Gastrocnemius medialis (tissue), 4 donors: ENCODE results near the gene OAF.

ENCODE experiments used
- POLR2A ChIP-seq, 2 donors: fragments of 450-650 bp; IDR thresholded peaks; one replicate each; pipeline ENCODE4 v1.6.1; 2017; ENCODE audit warnings: antibody characterized with exemption in 2 of 2, mild to moderate bottlenecking in 2 of 2, moderate library complexity in 2 of 2
- TF ChIP-seq, protein P1 (sequence below), 5 experiments: fragments of 450-650 bp in 3 of 5; fragments of 200-600 bp in 2 of 5; sonication (generic) in 2 of 5; IDR thresholded peaks in 4 of 5; conservative IDR thresholded peaks in 1 of 5; 1 replicate in 4 of 5; 2 replicates in 1 of 5; pipeline ENCODE4 v1.5.1; 2016 to 2019; ENCODE audit warnings: antibody characterized with exemption in 5 of 5, mild to moderate bottlenecking in 3 of 5, moderate library complexity in 3 of 5

DNA sequence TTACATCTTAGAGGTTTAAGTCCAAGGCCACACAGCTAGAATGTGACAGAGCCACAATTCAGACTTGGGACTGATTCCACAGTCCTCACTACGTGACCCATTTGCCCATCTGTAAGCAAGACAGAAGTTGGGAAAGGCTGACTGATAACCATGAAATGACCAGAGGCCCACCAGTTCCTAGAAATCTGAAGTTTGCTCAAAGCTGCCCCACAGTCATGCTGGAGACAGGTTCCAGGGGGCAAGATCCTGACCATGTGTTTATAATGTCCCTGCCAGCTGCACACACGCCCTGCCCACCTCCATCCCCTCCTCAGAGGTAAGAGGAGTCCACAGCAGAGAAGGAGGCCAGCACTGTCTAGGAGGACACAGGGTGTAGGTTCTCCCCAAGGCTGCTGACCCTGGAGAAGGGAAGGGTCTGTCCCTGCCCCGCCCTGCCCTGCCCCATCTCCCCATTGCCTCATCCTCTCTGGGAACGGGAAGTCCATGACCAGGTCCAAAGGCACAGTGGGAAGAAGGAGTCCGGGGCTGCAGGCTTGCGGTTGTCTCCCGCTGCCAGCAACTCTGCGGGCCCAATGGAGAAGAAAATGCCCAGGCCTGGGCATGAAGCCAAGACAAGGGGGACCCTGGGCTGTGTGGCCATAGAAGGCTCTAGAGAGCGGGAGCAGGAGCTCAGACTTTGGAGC is 11.9 kb upstream of the OAF start:
- TF ChIP-seq, protein P1, sequence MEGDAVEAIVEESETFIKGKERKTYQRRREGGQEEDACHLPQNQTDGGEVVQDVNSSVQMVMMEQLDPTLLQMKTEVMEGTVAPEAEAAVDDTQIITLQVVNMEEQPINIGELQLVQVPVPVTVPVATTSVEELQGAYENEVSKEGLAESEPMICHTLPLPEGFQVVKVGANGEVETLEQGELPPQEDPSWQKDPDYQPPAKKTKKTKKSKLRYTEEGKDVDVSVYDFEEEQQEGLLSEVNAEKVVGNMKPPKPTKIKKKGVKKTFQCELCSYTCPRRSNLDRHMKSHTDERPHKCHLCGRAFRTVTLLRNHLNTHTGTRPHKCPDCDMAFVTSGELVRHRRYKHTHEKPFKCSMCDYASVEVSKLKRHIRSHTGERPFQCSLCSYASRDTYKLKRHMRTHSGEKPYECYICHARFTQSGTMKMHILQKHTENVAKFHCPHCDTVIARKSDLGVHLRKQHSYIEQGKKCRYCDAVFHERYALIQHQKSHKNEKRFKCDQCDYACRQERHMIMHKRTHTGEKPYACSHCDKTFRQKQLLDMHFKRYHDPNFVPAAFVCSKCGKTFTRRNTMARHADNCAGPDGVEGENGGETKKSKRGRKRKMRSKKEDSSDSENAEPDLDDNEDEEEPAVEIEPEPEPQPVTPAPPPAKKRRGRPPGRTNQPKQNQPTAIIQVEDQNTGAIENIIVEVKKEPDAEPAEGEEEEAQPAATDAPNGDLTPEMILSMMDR (IDR thresholded peaks at IDR 0.05 in 4 of 5, conservative IDR thresholded peaks at IDR 0.05 in 1 of 5), result no peak
- no peak for TF ChIP-seq POLR2A (IDR thresholded peaks at IDR 0.05)
